Esophagus squamous epithelium (tissue), 5 donors: ENCODE measurements around the gene PLCB1. TPM values are rescaled to one million over a fixed set of nuclear protein-coding genes. Genes with fewer than 3 reads are reported as not detected.

Source experiments
- DNase-seq: peaks from one replicate; lab custom pipeline; 2025; lab: John Stamatoyannopoulos, UW
- H3K27ac ChIP-seq, 4 donors: fragments of 200-600 bp; sonication (generic); one replicate each; pipeline ENCODE4 v1.5.1; 2016 to 2019; ENCODE audit warnings: mild to moderate bottlenecking in 1 of 4
- H3K27me3 ChIP-seq, 4 donors: fragments of 200-600 bp; sonication (generic); 1 replicate in 3 of 4; 2 replicates in 1 of 4; pipeline versions ENCODE4 v1.5.1 to v1.6.0; 2017 to 2021; ENCODE audit warnings: antibody characterized with exemption in 1 of 4
- H3K36me3 ChIP-seq, 3 donors: fragments of 200-600 bp; sonication (generic); one replicate each; pipeline ENCODE4 v1.5.1; 2016 to 2019
- H3K4me1 ChIP-seq, 3 donors: fragments of 200-600 bp; sonication (generic); one replicate each; pipeline ENCODE4 v1.5.1; 2017 to 2019
- H3K4me3 ChIP-seq, 4 donors: fragments of 200-600 bp; sonication (generic); 1 replicate in 3 of 4; 2 replicates in 1 of 4; pipeline ENCODE4 v1.5.1; 2016 to 2019; ENCODE audit warnings: mild to moderate bottlenecking in 2 of 4, moderate library complexity in 1 of 4
- H3K9me3 ChIP-seq, 3 donors: fragments of 200-600 bp; sonication (generic); one replicate each; pipeline ENCODE4 v1.5.1; 2016 to 2019
- POLR2A ChIP-seq, 4 donors: fragments of 450-650 bp; IDR thresholded peaks; one replicate each; pipeline ENCODE4 v1.6.1; 2017; ENCODE audit warnings: antibody characterized with exemption in 4 of 4, mild to moderate bottlenecking in 4 of 4, moderate library complexity in 3 of 4
- WGBS, 2 donors: methylation state at CpG; one replicate each; pipeline ENCODE4 v1.1.5; 2018; 5-methylcytosine and 5-hydroxymethylcytosine counted together
- intact Hi-C: fragments of 100-400 bp; cut with DNase I; formaldehyde crosslinking; loops from one replicate; pipeline ENCODE4 v1.15.0; 2022
- total RNA-seq, 4 donors: library from RNA; depleted of rRNA; stranded (reverse); fragments of >200 nt; gene quantifications; one replicate each; pipeline ENCODE4 v1.1.0, GENCODE V29; 2016
- TF ChIP-seq, protein P1 (sequence below), 6 experiments: fragments of 450-650 bp in 4 of 6; fragments of 200-600 bp in 2 of 6; sonication (generic) in 2 of 6; IDR thresholded peaks; one replicate each; pipeline ENCODE4 v1.5.1; 2016 to 2019; ENCODE audit warnings: antibody characterized with exemption in 6 of 6, mild to moderate bottlenecking in 4 of 6, moderate library complexity in 4 of 6
- donor health status: DM: yes; HTN: yes; CAD: no.

Gene PLCB1
- total RNA-seq, 4 donors from 2014 or later = 1.9 to 20.4 (median 5.0) TPM

DNA sequence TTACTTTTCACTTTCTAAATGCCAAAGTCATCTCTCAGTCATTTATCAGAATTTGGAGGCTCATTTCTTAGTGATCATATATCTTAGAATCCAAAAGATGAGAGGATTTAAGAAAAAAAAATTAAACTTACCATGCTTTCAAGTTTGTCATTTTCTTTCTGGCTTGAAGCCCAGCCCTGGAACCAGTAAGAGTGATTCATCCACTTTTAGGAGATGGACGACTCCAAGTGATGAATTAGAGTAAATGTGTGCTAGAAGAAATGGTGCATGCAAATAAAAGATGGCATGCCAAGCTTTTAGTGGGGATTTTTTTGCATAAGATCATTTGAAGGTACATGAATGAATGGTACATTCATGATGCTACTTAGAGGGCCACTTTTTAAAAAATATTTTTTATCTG, 20.1 kb downstream of the PLCB1 start:
- Histone ChIP-seq H3K27me3 (no peaks in the 10 kb centered on the region), H3K27ac (peak overlapping the region in 2 of 4 donors; percentile 59 to 62), H3K9me3 (no peaks in the 10 kb centered on the region), H3K4me3 (no peak overlapping the region), H3K36me3 (no peaks in the 10 kb centered on the region), H3K4me1 (peaks cover 0 to 85% (median 46%) of the 10 kb centered on the region in 3 donors)
- 0 to 5% methylated on average over 1 of the region's 1 CpG for WGBS, 2 donors
- intact Hi-C loops = no loop called here
- TF ChIP-seq, protein P1, sequence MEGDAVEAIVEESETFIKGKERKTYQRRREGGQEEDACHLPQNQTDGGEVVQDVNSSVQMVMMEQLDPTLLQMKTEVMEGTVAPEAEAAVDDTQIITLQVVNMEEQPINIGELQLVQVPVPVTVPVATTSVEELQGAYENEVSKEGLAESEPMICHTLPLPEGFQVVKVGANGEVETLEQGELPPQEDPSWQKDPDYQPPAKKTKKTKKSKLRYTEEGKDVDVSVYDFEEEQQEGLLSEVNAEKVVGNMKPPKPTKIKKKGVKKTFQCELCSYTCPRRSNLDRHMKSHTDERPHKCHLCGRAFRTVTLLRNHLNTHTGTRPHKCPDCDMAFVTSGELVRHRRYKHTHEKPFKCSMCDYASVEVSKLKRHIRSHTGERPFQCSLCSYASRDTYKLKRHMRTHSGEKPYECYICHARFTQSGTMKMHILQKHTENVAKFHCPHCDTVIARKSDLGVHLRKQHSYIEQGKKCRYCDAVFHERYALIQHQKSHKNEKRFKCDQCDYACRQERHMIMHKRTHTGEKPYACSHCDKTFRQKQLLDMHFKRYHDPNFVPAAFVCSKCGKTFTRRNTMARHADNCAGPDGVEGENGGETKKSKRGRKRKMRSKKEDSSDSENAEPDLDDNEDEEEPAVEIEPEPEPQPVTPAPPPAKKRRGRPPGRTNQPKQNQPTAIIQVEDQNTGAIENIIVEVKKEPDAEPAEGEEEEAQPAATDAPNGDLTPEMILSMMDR (IDR thresholded peaks at IDR 0.05) = no peak
- TF ChIP-seq POLR2A (IDR thresholded peaks at IDR 0.05) = no peak
- no peak for DNase-seq

DNA sequence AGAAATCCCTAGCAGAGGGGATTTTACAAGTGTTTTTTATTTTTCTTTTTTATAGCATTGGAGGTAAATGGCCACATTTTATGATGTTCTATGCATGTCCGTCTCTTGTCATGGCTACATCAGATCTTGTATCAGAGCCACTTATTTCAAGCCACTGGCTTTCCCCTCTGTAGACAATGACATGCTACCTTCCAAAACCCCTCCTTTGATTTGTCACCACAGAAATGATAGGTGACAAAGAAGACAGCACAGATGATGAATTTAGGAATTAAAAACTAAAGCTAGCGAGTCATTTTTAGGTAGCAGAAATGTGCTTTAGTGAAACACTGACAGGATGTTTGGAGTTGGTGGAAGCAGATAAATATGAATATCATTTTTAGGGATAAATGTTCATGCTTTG, 20.8 kb downstream of the PLCB1 start:
- no peak for DNase-seq
- TF ChIP-seq, protein P1 (IDR thresholded peaks at IDR 0.05) = no peak
- TF ChIP-seq POLR2A (IDR thresholded peaks at IDR 0.05) = no peak
- Histone ChIP-seq H3K27ac (no peak overlapping the region), H3K4me1 (peaks cover 0 to 87% (median 46%) of the 10 kb centered on the region in 3 donors), H3K9me3 (no peaks in the 10 kb centered on the region), H3K4me3 (no peak overlapping the region), H3K27me3 (no peaks in the 10 kb centered on the region), H3K36me3 (no peaks in the 10 kb centered on the region)
- 81 to 100% methylated on average over 2 of the region's 2 CpGs for WGBS, 2 donors
- intact Hi-C loops = no loop called here

DNA sequence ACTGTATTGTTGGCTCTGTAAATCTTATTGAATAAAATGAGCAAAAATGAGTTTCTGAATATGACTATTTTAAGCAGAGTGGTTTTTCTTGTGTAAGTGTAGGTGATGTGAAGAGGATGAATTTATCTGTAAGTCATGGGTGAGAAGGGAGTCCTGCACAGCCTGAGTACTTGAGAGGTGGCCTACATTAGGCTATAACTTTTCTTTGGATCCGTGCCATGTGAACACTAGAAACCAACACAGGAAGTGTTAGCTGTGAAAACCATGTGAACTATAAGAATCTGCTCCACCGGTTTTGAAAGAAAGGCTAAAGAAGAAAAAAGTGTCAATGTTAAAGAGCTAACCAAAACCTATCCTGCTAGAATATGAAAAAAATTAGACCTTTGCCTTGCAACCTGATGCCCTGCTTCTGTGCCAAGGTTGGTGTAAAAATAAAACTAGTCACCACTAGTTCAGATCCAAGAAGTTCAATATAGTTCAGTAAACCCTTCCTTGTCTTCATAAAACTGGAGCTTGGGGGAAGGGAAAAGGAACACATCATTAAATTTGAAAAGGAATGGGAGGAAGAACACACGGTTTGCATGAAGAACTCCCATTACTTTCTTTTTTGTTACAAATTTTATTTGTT, 21.3 kb downstream of the PLCB1 start:
- Histone ChIP-seq H3K27ac (no peak overlapping the region), H3K4me1 (peaks cover 0 to 81% (median 46%) of the 10 kb centered on the region in 3 donors), H3K4me3 (no peak overlapping the region), H3K27me3 (no peaks in the 10 kb centered on the region), H3K9me3 (no peaks in the 10 kb centered on the region), H3K36me3 (no peaks in the 10 kb centered on the region)
- intact Hi-C loops = no loop called here
- no peak for DNase-seq
- TF ChIP-seq POLR2A (IDR thresholded peaks at IDR 0.05) = no peak
- TF ChIP-seq, protein P1 (IDR thresholded peaks at IDR 0.05) = no peak
- WGBS, 2 donors = 14 to 17% methylated on average over 3 of the region's 3 CpGs

DNA sequence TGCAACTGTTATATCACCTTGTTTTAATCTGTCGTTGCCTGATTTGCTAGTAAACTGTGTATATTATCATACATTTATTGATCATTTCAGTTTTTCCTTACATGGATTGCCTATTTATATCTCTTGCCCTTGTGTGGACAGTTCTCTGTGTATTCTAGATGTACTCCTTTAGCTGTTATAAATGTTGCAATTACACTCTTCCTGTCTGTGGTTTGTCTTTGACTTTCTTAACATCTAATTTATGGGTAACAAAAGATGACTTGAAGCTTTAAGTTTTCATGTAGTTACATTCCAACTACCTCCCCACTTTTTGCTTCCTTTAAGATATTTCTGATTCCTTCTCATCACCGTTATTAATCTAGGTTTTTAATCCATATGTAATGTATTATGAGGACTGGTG, 22.6 kb downstream of the PLCB1 start:
- Histone ChIP-seq H3K27ac (no peak overlapping the region), H3K27me3 (no peaks in the 10 kb centered on the region), H3K36me3 (no peaks in the 10 kb centered on the region), H3K4me1 (peaks cover 0 to 71% (median 46%) of the 10 kb centered on the region in 3 donors), H3K4me3 (no peak overlapping the region), H3K9me3 (no peaks in the 10 kb centered on the region)
- TF ChIP-seq, protein P1 (IDR thresholded peaks at IDR 0.05) = no peak
- no peak for TF ChIP-seq POLR2A (IDR thresholded peaks at IDR 0.05)
- intact Hi-C loops = no loop called here
- no peak for DNase-seq
- WGBS, 2 donors = 67 to 81% methylated on average over 2 of the region's 2 CpGs

DNA sequence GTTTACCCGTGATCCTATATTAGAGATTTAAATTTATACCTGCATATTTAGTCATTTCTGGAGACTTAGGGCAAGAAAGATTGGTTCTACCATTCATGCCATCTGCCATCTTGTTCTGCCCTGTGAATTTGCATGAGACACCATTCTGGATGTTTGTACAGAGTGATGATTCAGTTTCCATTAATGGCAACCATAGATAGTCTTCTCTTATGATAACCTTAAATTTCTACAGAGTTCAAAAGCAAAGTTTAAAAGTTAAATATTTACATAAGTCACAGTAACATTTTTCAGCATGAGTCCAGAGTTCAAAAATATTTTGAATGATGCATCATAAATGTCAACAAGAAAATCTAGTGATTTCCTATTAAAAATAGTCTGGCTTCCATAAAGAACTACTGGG, 23.2 kb downstream of the PLCB1 start:
- Histone ChIP-seq H3K27ac (peak overlapping the region in 2 of 4 donors; percentile 39 to 58), H3K27me3 (no peaks in the 10 kb centered on the region), H3K9me3 (no peaks in the 10 kb centered on the region), H3K36me3 (no peaks in the 10 kb centered on the region), H3K4me1 (peaks cover 0 to 68% (median 46%) of the 10 kb centered on the region in 3 donors), H3K4me3 (no peak overlapping the region)
- TF ChIP-seq, protein P1 (IDR thresholded peaks at IDR 0.05) = no peak
- no peak for TF ChIP-seq POLR2A (IDR thresholded peaks at IDR 0.05)
- intact Hi-C loops = no loop called here
- DNase-seq = no peak
- WGBS, 2 donors = 76 to 81% methylated on average over 1 of the region's 1 CpG
